ENCODE measurements around the gene MNX1.

The MNX1 gene

GRCh38 chr7:157002819-157003421 is 7.5 kb downstream of the MNX1 start:
- TF ChIP-seq CTCF (conservative IDR thresholded peaks at IDR 0.05) (no peak), ZFX (IDR thresholded peaks at IDR 0.05) (no peak)

GRCh38 chr7:157001920-157002818 is 8.3 kb downstream of the MNX1 start:
- TF ChIP-seq ZFX (IDR thresholded peaks at IDR 0.05) (no peak), CTCF (conservative IDR thresholded peaks at IDR 0.05) (no peak)
- H3K27ac ChIP-seq = no peak overlapping the region

More at GRCh38 chr7:157002819-157003421, 7.5 kb downstream of the MNX1 start:
- H3K27ac ChIP-seq = no peak overlapping the region

- H3K27ac ChIP-seq = peak overlapping the region; percentile 38
- TF ChIP-seq ZFX (IDR thresholded peaks at IDR 0.05) = no peak
- no peak for TF ChIP-seq CTCF (conservative IDR thresholded peaks at IDR 0.05)
Observed at GRCh38 chr7:157000741-157001653, 9.5 kb downstream of the MNX1 start.

- no peak for TF ChIP-seq ZFX (IDR thresholded peaks at IDR 0.05)
- no peak; the same call in 1 of the 2 replicates for TF ChIP-seq CTCF (conservative IDR thresholded peaks at IDR 0.05)
- H3K27ac ChIP-seq = peak overlapping the region; percentile 38
Observed at GRCh38 chr7:156999958-157000726, 10.3 kb downstream of the MNX1 start.

- TF ChIP-seq CTCF (conservative IDR thresholded peaks at IDR 0.05) (no peak), ZFX (IDR thresholded peaks at IDR 0.05) (no peak)
- peak overlapping the region; percentile 38 for H3K27ac ChIP-seq
Observed at GRCh38 chr7:156998988-156999957, 11.2 kb downstream of the MNX1 start.

GRCh38 chr7:156994417-156994816 is 16.0 kb downstream of the MNX1 start:
- no peak overlapping the region for H3K27ac ChIP-seq
- TF ChIP-seq ZFX (IDR thresholded peaks at IDR 0.05) = no peak
- no peak for TF ChIP-seq CTCF (conservative IDR thresholded peaks at IDR 0.05)
